MM.1S (cell line): ENCODE measurements around the gene DDX27.

ENCODE experiments used
- CTCF ChIP-seq: fragments of 300-600 bp; sonication (generic); IDR thresholded peaks from 2 replicates; pipeline ENCODE4 v1.5.1; 2016; ENCODE audit warnings: antibody characterized with exemption, low read length, mixed read lengths
- EZH2 ChIP-seq: fragments of 300-600 bp; sonication (generic); optimal IDR thresholded peaks from 2 replicates; pipeline ENCODE3; 2017; ENCODE audit warnings: low read depth, mild to moderate bottlenecking, antibody characterized with exemption, low read length, mixed read lengths
- EZH2phosphoT487 ChIP-seq: fragments of 300-600 bp; sonication (generic); IDR thresholded peaks from 2 replicates; pipeline ENCODE4 v1.6.1; 2018; ENCODE audit warnings: antibody characterized with exemption, low read length

GRCh38 chr20:49270177-49270576 lies 51.0 kb downstream of the DDX27 start:
- no peak for TF ChIP-seq CTCF
- TF ChIP-seq EZH2, result no peak
- no peak for TF ChIP-seq EZH2phosphoT487
